Measurements from ENCODE around the gene NPTXR.

DNA sequence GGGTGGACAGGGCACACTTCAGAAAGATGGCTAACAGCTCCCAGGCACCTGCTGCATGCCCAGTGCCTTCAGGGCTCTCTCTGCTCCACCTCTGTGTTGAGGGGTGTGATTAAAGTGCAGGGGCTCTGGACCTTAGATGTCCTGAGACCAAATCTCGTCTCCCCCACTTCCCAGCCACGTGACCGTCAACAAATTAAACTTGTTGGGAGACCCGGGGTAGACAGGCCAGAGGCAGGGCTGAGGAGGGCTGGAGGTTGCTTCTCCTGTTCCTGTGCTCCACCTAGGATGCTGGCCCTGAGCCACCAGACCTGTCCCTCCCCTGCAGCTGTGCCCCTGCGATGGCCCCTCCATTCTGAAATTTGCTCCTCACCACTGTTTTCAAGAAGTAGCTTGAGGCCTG, 17.0 kb downstream of the NPTXR start:
- no peak for TF ChIP-seq EZH2 (IDR thresholded peaks at IDR 0.05; ENCODE audit: insufficient read depth, poor library complexity, severe bottlenecking)
- no peak for TF ChIP-seq EZH2phosphoT487 (IDR thresholded peaks at IDR 0.05; ENCODE audit: insufficient read depth, low read depth)

Measured in GM23248 (cell line).